Transverse colon (tissue), 3 donors: ENCODE data around the gene HCK.

Source experiments
- EP300 ChIP-seq: sonication (generic); formaldehyde crosslinking; IDR thresholded peaks from one replicate; pipeline ENCODE4 v1.6.1; 2017; ENCODE audit warnings: antibody characterized with exemption, low read depth
- TF ChIP-seq, protein P1 (sequence below), 5 experiments: fragments of 200-600 bp in 3 of 5; fragments of 450-650 bp in 2 of 5; sonication (generic) in 3 of 5; IDR thresholded peaks; 1 replicate in 2 of 5; 2 replicates in 3 of 5; pipeline ENCODE4 v1.5.1; 2016 to 2017; ENCODE audit warnings: antibody characterized with exemption in 5 of 5, inconsistent platforms in 3 of 5, mild to moderate bottlenecking in 2 of 5, moderate library complexity in 1 of 5

- TF ChIP-seq, protein P1, sequence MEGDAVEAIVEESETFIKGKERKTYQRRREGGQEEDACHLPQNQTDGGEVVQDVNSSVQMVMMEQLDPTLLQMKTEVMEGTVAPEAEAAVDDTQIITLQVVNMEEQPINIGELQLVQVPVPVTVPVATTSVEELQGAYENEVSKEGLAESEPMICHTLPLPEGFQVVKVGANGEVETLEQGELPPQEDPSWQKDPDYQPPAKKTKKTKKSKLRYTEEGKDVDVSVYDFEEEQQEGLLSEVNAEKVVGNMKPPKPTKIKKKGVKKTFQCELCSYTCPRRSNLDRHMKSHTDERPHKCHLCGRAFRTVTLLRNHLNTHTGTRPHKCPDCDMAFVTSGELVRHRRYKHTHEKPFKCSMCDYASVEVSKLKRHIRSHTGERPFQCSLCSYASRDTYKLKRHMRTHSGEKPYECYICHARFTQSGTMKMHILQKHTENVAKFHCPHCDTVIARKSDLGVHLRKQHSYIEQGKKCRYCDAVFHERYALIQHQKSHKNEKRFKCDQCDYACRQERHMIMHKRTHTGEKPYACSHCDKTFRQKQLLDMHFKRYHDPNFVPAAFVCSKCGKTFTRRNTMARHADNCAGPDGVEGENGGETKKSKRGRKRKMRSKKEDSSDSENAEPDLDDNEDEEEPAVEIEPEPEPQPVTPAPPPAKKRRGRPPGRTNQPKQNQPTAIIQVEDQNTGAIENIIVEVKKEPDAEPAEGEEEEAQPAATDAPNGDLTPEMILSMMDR (IDR thresholded peaks at IDR 0.05), result no peak
- TF ChIP-seq EP300, result no peak
Measured at GRCh38 chr20:32110173-32110704, 58.2 kb downstream of the HCK start.
